ENCODE measurements around the gene COX19. TPM values are rescaled to one million over a fixed set of nuclear protein-coding genes. Genes with fewer than 3 reads are reported as not detected.
"Not testable (repeated sequence)": the region's sequence is repeated elsewhere in the genome, so short reads cannot be mapped to it uniquely, and the experiment has no call there.

The COX19 gene
- total RNA-seq, 1 experiment from 2014 or later: 5.5 TPM

DNA sequence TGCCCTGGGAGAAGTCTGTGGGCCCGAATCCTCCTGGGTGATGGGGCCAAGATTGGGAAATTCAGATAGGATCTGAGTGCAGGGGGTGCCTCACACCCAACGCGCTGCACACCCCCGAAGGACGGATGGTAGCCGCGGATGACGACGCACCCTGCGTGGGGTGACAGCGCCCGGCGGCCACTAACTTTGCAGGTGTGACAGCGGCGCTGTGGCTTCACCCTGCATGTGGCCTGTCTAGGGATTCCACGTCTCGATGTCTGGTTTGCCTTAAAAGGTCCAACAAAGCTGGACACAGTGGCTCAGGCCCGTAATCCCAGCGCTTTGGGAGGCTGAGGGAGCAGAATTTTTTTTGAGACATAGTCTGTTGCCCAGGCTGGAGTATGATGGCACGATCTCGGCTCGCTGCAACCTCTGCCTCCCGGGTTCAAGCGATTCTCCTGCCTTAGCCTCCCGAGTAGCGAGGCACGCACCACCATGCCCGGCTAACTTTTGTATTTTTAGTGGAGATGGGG is 39.4 kb downstream of the COX19 start:
- in situ Hi-C loops (cut with HindIII; ENCODE audit: low sequenced_read_pairs): no loop called here

DNA sequence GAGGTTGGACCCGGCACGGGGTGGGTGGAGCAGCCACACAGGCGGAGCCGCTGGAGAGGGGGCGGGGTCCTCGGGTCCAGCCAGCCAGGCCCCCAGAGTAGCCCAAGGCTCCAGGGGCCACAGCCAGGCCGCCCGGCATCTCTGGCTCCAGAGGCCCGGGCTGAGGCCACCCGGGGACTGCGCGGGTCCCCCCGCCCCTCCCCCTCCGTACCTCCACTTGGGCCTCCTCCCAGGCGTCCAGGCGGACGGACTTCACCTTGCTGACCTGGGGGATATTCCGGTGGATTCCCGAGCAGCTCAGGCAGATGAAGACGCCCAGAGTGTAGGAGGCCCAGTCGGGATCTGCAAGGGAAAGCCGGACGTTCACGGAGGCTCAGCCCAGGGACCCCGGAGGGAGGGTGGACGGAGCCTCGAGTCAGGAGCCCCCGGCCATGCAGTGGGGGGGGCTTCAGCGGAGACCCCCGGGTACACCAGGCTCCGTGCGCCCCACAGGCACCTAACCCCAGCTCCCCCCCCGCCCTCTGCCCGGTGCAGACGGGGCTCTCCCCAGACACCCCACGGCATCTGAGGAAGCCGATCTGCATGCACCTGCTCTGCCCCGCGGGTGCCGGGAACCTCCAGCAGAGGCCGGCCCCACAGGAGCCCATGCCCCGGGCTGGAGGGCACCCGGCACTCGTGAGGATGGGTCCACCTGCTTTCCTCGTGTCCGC is 40.0 kb downstream of the COX19 start:
- no peak for DNase-seq (ENCODE audit: low spot score)
- in situ Hi-C loops (cut with HindIII; ENCODE audit: low sequenced_read_pairs): no loop called here

More for the DNA sequence above, 39.4 kb downstream of the COX19 start:
- no peak for DNase-seq (ENCODE audit: low spot score)

DNA sequence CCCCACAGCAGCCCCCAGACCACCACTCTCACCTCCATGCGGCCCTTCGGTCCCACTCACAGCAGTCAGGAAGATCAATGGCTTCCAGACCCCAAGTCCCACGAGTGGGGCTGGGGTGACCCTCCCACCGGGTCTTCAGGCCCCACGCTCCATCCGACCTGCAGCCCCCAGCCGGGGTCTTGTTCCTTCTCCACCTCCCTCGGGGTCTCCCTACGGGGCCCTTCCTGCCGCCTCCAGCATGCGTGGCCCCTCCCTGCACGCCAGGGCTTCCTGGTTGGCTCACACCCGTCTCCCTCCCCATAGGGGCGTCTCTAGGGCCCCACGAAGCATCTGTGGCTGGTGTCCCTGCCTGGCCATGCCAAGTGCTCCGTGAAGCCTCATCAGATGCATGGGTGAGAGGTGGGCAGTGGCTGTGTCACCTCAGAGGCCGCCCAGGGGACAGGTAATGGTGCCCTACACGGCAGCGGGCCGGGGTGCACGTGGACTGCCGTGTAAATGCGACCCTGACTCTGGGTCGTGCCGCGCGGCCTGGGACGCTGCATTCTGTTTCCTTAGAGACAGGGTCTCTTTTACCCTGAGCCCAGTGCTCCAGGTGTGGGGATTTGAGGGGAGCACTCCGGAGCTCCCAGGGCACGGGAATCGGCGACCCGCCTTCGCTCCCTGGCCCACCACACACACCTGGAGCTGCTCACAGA is 40.7 kb downstream of the COX19 start:
- in situ Hi-C loops (cut with HindIII; ENCODE audit: low sequenced_read_pairs): no loop called here
- DNase-seq (ENCODE audit: low spot score): no peak

DNA sequence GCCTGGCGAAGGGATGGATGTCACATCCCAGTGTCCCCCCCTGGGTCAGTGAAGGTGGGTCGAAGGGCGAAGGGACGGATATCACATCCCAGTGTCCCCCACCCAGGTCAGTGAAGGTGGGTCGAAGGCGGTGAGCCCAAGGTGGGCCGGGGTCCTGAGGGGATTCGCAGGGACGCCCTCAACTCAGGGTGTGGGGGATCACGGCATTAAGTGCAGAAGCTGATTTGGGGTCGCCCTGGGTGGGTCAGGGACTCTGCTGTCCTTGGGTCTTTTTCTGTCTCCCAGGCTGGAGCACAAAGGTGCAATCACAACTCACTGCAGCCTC is 42.7 kb downstream of the COX19 start:
- DNase-seq (ENCODE audit: low spot score): no peak
- in situ Hi-C loops (cut with HindIII; ENCODE audit: low sequenced_read_pairs): no loop called here

DNA sequence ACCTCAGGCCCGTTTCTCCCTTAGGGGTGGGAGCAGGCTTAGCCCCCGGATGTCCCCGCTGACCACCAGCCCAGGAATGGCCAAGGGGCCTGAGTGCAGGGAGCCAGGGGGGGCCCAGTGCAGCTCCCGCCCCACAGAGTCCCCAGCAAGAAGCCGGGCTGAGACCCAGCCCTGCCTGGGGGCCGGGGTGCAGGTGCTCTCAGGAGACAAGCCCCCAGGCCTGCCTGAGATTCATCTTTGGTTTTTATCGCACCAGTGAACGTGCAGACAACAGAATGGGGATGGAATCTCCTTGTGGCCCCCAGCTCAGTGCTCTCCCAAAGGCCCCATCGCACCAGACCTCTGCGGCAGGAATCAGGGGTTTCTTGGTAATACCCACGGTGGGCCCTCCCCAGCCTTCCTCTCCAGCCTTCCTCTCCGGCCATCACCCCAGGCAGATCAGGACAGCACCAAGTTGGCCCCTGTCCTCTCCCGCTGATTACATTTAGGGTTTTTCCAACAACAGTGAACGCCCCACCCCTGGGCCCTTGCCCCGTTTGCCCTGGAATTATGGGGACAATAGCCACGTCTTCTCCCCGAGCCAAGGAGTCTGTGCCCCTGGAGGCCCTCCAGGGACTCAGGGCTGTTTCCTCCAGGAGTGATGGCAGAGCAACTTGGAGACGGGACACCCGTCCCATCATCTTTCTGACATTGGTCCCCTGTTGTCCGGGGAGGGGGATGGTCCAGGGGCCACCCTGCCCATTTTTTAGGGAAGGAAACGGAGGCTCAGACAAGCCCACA is 43.3 kb downstream of the COX19 start:
- DNase-seq (ENCODE audit: low spot score): no peak
- in situ Hi-C loops (cut with HindIII; ENCODE audit: low sequenced_read_pairs): no loop called here

DNA sequence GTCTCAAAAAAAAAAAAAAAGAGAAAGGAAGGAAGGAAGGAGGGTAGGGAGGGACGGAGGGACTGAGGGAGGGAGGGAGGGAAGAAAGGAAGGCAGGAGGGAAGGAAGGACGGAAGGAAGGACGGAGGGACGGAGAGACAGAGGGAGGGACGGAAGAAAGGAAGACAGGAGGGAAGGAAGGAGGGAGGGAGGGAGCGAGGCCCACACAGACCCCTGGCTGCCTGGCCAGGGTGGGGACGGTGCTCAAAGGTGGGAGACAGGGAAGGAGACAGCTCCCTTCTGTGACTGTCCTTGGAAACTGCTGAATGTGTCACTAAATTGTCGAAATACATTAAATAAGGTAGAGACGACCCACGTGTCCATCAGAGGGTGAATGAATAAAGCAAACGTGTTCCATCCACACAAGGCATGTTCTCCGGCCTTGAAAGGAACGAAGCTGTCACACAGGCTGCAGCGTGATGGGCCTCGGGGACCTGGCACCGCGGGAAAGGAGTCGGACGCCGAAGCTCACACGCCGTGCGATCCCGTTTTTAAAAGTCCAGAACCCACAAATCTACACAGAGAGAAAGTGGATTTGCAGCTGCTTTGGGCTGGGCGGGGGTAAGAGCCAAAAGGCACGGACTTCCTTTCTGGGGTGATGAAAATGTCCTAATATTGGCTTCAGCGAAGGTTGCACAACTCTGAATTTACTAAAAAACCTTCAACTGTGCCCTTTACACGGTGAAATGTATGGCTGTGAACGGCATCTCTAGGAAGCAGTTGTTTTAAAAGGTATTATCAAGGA is 44.2 kb downstream of the COX19 start:
- no peak for DNase-seq (ENCODE audit: low spot score)
- in situ Hi-C loops (cut with HindIII; ENCODE audit: low sequenced_read_pairs): no loop called here

DNA sequence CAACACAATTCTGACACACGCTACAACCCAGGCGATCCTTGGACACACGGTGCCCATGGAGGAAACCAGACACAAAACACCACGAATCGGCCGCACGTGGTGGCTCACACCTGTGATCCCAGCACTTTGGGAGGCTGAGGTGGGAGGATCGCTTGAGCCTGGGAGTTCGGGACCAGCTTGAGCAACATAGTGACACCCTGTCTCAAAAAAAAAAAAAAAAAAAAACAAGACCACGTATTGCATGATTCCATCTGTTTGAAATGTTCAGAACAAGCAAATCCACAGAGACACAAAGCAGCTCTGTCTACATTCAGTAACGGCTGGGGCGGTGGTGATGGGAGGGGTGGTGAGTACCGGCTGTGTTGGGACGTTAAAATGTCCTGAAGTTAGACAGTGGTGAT is 46.0 kb downstream of the COX19 start:
- in situ Hi-C loops (cut with HindIII; ENCODE audit: low sequenced_read_pairs): no loop called here
- DNase-seq (ENCODE audit: low spot score): no peak

DNA sequence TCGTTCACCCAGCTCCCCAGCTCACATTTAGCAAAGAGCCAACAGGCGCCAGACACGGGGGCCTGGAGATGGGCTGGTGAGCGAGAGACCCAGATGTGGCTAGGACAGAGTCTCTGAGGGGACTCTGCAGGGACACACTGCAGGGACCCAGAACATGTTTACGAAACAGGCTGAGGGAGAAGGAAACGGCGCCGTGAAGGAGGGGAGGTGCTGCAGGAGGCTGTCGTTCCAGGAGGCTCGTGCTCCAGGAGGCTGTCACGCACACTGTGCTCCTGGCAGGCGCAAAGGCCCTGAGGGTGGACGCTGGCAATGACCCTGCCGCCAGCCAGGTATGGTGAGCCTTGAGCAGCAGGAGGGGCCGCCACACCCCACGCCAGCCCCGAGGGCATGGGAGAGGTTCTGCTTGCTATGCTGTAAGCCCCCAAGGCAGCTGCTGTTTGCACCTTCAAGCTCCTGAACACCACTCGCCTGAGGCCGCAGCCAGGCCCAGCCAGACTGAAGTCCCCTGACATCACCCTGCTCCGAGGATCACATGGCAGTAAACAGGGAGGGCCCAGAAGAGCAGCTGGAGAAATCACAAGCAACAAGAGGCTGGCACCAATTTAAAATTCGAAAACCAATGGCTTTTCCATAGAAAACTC is 48.2 kb downstream of the COX19 start:
- no peak for DNase-seq (ENCODE audit: low spot score)
- in situ Hi-C loops (cut with HindIII; ENCODE audit: low sequenced_read_pairs): no loop called here

DNA sequence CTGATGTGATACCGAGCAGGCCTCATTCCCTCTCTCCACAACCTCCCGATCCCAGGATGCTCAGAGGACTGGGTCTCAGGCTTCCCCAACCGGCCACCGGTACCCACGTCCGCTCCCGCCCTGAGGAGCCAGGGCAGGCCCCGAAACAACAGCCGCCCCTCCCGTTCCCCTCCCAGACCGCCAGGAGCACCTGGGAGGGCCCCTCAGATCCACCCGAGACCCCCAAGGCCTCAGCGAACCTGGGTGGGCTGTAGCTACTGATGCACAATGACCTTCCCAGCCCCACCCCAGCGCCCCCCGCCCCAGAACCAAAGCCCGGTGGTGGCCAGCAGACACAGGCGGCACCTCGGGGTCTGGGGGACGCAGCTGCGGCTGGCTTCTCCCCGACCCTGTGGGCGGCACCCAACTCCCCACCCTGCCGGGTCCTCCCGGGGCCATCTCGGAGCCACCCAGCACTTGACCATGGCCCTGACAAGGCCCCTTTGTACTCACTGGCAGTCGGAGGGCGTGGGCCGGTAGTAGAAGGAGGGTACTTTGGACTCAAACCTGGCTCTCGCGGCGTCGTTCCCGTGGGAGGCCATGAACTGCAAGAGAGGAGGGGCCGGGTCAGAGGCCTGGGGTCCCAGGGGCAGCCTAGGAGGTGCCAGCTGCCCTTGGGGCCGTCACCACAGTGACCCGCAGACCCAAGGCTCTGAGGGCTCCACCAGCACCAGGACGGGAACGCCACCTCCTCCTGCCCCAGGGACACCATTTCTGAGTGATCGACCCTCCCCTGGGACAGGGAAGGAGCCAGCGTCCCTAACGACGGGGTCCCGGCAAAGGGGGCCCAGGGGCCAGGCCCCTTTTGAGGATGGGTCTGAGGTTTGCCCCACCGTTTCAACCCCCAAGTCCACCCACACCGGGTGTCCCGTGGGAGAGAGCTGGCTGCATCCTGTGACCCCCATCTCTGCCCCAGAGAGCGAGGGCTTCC is 49.0 kb downstream of the COX19 start:
- no peak for DNase-seq (ENCODE audit: low spot score)
- in situ Hi-C loops (cut with HindIII; ENCODE audit: low sequenced_read_pairs): no loop called here

DNA sequence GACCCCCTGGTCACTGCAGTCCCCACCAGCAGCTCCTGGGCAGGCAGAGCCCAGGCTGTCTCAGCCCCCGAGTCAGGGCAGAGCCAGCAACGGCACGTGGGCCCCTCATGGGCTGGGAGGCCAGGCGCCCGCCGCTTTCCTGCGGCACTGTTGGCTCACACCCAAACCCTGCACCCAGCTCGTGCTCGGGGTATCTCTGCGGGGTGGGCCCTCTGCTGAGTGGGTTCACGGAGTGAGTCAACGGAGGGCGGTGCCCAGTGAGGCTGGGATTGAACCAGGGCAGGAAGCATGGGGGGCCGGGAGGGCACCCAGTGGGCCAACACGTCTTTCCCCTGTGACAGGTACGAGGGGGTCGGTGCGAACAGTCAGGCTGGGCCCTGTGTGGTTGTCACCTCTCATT is 49.7 kb downstream of the COX19 start:
- in situ Hi-C loops (cut with HindIII; ENCODE audit: low sequenced_read_pairs): no loop called here
- DNase-seq (ENCODE audit: low spot score): no peak

DNA sequence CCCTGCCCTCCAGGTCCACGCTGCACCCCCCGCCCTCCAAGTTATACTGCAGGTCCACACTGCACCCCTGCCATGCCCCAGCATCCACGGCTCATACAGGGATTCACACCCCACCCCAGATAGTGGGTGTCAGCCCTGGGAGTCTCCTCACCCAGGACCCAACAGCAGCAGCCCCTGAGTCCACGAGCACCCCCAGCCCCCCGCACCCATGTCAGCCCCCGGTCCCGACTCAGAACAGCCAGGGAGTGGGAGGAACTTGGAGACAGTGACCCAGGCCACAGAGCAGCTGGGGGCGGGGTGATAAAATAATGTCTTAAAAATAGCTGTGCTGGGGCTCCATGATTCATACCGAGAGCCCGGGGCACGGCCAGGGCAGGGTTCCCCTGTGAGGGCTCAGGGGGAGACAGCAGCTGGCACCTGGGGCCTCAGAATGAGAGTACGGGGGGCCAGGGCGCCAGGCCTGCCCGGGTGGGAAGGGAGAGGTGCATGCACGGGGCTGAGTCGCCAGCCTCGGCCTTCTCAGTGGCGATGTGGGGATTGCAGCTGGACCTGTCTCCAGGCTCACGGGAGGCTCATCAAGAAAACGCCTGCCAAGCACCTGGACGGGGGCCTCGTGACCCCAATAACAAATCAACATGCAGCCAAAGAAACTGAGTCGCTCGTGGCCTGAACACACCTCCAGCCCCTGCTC is 50.7 kb downstream of the COX19 start:
- in situ Hi-C loops (cut with HindIII; ENCODE audit: low sequenced_read_pairs): no loop called here

DNA sequence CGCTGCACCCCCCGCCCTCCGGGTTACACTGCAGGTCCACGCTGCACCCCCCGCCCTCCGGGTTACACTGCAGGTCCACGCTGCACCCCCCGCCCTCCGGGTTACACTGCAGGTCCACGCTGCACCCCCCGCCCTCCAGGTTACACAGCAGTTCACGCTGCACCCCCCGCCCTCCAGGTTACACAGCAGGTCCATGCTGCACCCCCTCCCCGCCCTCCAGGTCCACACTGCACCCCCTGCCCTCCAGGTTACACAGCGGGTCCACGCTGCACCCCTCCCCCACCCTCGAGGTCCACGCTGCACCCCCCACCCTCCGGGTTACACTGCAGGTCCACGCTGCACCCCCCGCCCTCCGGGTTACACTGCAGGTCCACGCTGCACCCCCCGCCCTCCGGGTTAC is 51.3 kb downstream of the COX19 start:
- in situ Hi-C loops (cut with HindIII; ENCODE audit: low sequenced_read_pairs); DNase-seq (ENCODE audit: low spot score): not testable (repeated sequence)

More for the DNA sequence above, 50.7 kb downstream of the COX19 start:
- no peak for DNase-seq (ENCODE audit: low spot score)

DNA sequence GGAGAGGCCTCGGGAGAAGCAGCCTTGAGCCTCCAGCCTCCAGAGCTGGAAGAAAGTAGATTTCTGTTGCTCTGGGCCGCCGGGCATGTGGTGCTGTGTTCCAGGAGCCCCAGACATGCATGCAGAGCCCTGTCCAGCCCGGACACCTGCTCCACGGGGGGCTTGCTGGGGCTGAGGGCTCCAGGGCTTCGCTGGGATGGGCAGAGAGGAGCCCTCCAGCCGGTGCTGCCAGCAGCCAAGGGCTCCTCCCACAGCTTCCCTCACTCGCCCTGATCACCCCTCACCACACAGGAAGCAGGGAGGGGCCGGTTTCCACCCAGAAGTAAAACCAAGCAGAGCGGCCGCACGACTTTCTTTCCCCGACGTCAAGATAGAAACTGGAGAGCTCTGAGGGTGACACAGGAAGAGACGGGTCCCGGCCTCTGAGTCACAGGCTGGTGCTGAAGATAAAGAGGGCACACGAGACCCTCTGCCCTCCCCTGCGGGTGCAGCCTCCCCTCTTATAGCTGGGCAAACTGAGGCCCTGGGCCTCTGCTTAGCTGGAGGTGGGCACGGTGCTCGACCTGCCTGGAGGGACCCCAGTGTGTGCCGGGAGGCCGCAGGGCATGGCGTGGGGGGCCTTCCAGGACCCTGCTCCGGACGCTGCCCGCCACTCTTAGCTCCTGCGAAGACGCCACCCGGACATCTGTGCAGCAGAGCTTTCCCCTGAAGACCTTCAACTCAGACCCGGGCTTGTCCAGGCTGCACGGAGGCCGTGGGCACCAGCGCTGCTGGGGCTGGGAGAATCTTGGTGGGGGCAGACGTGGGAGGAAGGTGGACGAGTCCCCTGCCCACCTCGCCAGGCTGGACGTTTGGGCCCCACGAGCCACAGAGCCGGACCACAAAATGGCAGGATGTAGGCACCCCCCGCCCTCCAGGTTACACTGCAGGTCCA is 52.0 kb downstream of the COX19 start:
- DNase-seq (ENCODE audit: low spot score): no peak
- in situ Hi-C loops (cut with HindIII; ENCODE audit: low sequenced_read_pairs): no loop called here

DNA sequence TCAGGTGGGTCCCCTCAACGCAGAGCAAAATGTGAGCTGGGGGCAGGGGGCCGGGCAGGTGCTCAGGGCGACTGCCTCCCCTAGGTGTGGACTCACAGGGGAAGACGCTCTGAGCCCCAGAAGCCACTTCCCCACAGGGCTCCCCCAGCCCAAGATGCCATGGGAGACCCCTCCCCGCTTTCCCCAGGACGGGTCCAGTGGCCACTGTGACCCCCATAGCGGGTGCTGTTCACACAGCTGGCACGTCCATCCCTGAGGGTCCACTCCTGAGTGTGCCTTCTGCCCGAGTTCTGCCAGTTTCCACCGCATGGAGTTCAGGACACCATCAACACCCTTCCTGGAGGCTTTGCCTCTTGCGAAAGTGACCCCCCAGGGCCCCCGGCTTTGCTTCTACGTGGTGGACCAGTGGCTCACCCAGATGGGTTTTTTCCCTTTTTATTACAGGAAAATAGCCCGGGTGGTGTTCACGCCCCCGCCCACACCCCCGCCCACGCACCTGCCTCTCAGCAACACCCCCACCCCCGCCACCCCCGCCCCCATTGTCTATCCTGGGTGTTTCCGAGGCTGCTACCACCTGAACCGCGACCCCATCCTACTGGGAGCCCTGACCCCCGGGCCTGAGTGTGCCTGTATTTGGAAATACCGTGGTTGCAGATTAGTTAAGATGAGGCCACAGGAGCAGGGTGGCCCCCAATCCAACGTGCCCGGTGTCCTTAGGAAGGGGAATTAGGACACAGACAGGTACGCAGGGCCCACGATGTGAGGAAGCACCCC is 52.8 kb downstream of the COX19 start:
- in situ Hi-C loops (cut with HindIII; ENCODE audit: low sequenced_read_pairs): no loop called here
- no peak for DNase-seq (ENCODE audit: low spot score)

DNA sequence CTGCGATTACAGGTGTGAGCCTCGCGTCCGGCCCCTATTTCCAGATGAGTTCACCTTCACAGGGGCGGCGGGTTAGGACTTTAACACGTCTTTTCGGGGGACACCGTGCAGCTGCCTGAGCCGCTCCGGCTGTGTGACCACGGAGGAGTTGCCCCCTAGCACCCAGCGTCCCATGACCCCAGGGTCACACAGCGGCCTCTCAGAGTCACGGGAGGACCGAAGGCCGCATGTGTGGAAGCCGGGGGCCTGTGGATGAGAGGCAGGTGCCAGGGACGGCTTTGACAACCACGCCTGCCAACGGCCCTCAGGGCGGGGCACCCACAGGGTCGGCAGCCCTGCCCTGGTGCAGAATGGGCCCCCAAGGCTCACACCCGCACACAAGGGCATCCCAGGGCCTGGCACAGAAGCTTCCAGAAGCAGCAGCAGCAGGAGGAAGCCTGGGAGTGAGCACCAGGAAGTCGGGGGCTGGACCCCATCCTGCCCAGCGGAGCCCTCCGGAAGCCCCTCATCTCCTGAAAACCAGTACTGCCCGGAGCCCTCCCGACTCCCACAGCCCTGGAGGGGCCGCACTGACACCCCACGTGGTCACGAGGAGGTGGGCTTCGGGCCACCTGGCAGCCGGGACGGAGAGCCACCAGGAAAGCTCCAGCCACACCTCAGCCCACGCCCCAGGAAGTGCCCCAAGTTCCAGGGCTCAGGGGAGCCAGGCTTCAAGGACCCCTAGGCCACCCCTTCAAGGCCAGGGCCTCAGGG is 53.6 kb downstream of the COX19 start:
- in situ Hi-C loops (cut with HindIII; ENCODE audit: low sequenced_read_pairs): no loop called here
- no peak for DNase-seq (ENCODE audit: low spot score)
